ENCODE results near the gene S1PR3.

S1PR3 gene

GRCh38 chr9:88971131-88971960 is 19.9 kb upstream of the S1PR3 start:
- Histone ChIP-seq H3K79me2 (ENCODE audit: control insufficient read depth, insufficient read depth, low read length, poor library complexity) (no peaks in the 10 kb centered on the region), H2BK120ac (ENCODE audit: insufficient read depth, low read length, poor library complexity) (no peak overlapping the region), H3K9ac (ENCODE audit: low read length) (no peak overlapping the region), H3K9me3 (ENCODE audit: insufficient read depth, low read depth, low read length) (peaks cover 6% of the 10 kb centered on the region), H3K4me1 (ENCODE audit: control insufficient read depth in 1 of 2, insufficient read depth in 2 of 2, low read length in 2 of 2) (no peaks in the 10 kb centered on the region), H3K18ac (ENCODE audit: low read length) (no peak overlapping the region), H2BK12ac (ENCODE audit: low read length) (no peak overlapping the region), H2AK5ac (ENCODE audit: low read length) (no peak overlapping the region), H3K4me3 (ENCODE audit: low read depth, low read length) (no peak overlapping the region), H2BK5ac (ENCODE audit: low read depth, low read length, poor library complexity) (no peak overlapping the region), H3K36me3 (ENCODE audit: control insufficient read depth in 1 of 2, insufficient read depth in 2 of 2, low read length in 2 of 2) (no peaks in the 10 kb centered on the region), H4K8ac (ENCODE audit: low read depth, low read length) (no peak overlapping the region), H3K27me3 (ENCODE audit: insufficient read depth, low read length) (no peaks in the 10 kb centered on the region), H3K4ac (ENCODE audit: low read depth, low read length) (no peak overlapping the region), H3K14ac (ENCODE audit: low read length) (no peak overlapping the region), H4K12ac (ENCODE audit: low read depth, low read length) (no peak overlapping the region), H3K79me1 (ENCODE audit: low read length) (no peaks in the 10 kb centered on the region), H3K23ac (ENCODE audit: low read length) (no peak overlapping the region), H3K27ac (ENCODE audit: low read depth, low read length) (no peak overlapping the region), H3K4me2 (ENCODE audit: low read length) (no peak overlapping the region), H4K91ac (ENCODE audit: low read depth, low read length) (no peak overlapping the region), H2AFZ (ENCODE audit: insufficient read depth, low read length, poor library complexity) (no peak overlapping the region)
- no CpG with 5 or more reads among the region's 23 CpGs for WGBS (ENCODE audit: extremely low coverage, insufficient coverage, insufficient read length)
- no peak for DNase-seq

GRCh38 chr9:88972401-88972800 is 18.9 kb upstream of the S1PR3 start:
- Histone ChIP-seq H2BK120ac (ENCODE audit: insufficient read depth, low read length, poor library complexity) (no peak overlapping the region), H2BK5ac (ENCODE audit: low read depth, low read length, poor library complexity) (no peak overlapping the region), H3K27me3 (ENCODE audit: insufficient read depth, low read length) (no peaks in the 10 kb centered on the region), H2AFZ (ENCODE audit: insufficient read depth, low read length, poor library complexity) (no peak overlapping the region), H3K14ac (ENCODE audit: low read length) (no peak overlapping the region), H4K8ac (ENCODE audit: low read depth, low read length) (no peak overlapping the region), H2BK12ac (ENCODE audit: low read length) (no peak overlapping the region), H4K91ac (ENCODE audit: low read depth, low read length) (no peak overlapping the region), H2AK5ac (ENCODE audit: low read length) (no peak overlapping the region), H3K4me1 (ENCODE audit: control insufficient read depth in 1 of 2, insufficient read depth in 2 of 2, low read length in 2 of 2) (no peaks in the 10 kb centered on the region), H3K23ac (ENCODE audit: low read length) (no peak overlapping the region), H3K4me3 (ENCODE audit: low read depth, low read length) (no peak overlapping the region), H3K27ac (ENCODE audit: low read depth, low read length) (no peak overlapping the region), H3K79me1 (ENCODE audit: low read length) (no peaks in the 10 kb centered on the region), H3K79me2 (ENCODE audit: control insufficient read depth, insufficient read depth, low read length, poor library complexity) (no peaks in the 10 kb centered on the region), H3K9ac (ENCODE audit: low read length) (no peak overlapping the region), H3K4ac (ENCODE audit: low read depth, low read length) (no peak overlapping the region), H3K18ac (ENCODE audit: low read length) (no peak overlapping the region), H3K4me2 (ENCODE audit: low read length) (no peak overlapping the region), H3K36me3 (ENCODE audit: control insufficient read depth in 1 of 2, insufficient read depth in 2 of 2, low read length in 2 of 2) (no peaks in the 10 kb centered on the region), H3K9me3 (ENCODE audit: insufficient read depth, low read depth, low read length) (peaks cover 6% of the 10 kb centered on the region), H4K12ac (ENCODE audit: low read depth, low read length) (no peak overlapping the region)
- DNase-seq = no peak
- no CpG with 5 or more reads among the region's 4 CpGs for WGBS (ENCODE audit: extremely low coverage, insufficient coverage, insufficient read length)

- H2AFZ ChIP-seq (ENCODE audit: insufficient read depth, low read length, poor library complexity) = no peak overlapping the region
- peak overlapping the region; percentile 47 for H3K4me3 ChIP-seq (ENCODE audit: low read depth, low read length)
- H2BK120ac ChIP-seq (ENCODE audit: insufficient read depth, low read length, poor library complexity) = no peak overlapping the region
- no peak overlapping the region for H4K91ac ChIP-seq (ENCODE audit: low read depth, low read length)
- H3K4me2 ChIP-seq (ENCODE audit: low read length) = no peak overlapping the region
- no peak overlapping the region for H4K8ac ChIP-seq (ENCODE audit: low read depth, low read length)
- WGBS (ENCODE audit: extremely low coverage, insufficient coverage, insufficient read length) = no CpG with 5 or more reads among the region's 12 CpGs
- no peaks in the 10 kb centered on the region for H3K79me1 ChIP-seq (ENCODE audit: low read length)
- no peak overlapping the region for H4K12ac ChIP-seq (ENCODE audit: low read depth, low read length)
- no peak for DNase-seq
- H3K27me3 ChIP-seq (ENCODE audit: insufficient read depth, low read length) = no peaks in the 10 kb centered on the region
- peaks cover 6% of the 10 kb centered on the region for H3K9me3 ChIP-seq (ENCODE audit: insufficient read depth, low read depth, low read length)
- no peak overlapping the region for H3K27ac ChIP-seq (ENCODE audit: low read depth, low read length)
- peak overlapping the region; percentile 23 for H3K23ac ChIP-seq (ENCODE audit: low read length)
- H3K18ac ChIP-seq (ENCODE audit: low read length) = no peak overlapping the region
- H3K79me2 ChIP-seq (ENCODE audit: control insufficient read depth, insufficient read depth, low read length, poor library complexity) = no peaks in the 10 kb centered on the region
- no peak overlapping the region for H3K4ac ChIP-seq (ENCODE audit: low read depth, low read length)
- H3K9ac ChIP-seq (ENCODE audit: low read length) = no peak overlapping the region
- H2BK12ac ChIP-seq (ENCODE audit: low read length) = no peak overlapping the region
- no peak overlapping the region for H2BK5ac ChIP-seq (ENCODE audit: low read depth, low read length, poor library complexity)
- H3K4me1 ChIP-seq (ENCODE audit: control insufficient read depth in 1 of 2, insufficient read depth in 2 of 2, low read length in 2 of 2) = no peaks in the 10 kb centered on the region
- H3K36me3 ChIP-seq (ENCODE audit: control insufficient read depth in 1 of 2, insufficient read depth in 2 of 2, low read length in 2 of 2) = no peaks in the 10 kb centered on the region
- no peak overlapping the region for H3K14ac ChIP-seq (ENCODE audit: low read length)
- H2AK5ac ChIP-seq (ENCODE audit: low read length) = no peak overlapping the region
These were observed 17.8 kb upstream of the S1PR3 start for GRCh38 chr9:88973281-88974045.

- H4K8ac ChIP-seq (ENCODE audit: low read depth, low read length) = no peak overlapping the region
- H3K14ac ChIP-seq (ENCODE audit: low read length) = no peak overlapping the region
- no peaks in the 10 kb centered on the region for H3K79me1 ChIP-seq (ENCODE audit: low read length)
- H2BK120ac ChIP-seq (ENCODE audit: insufficient read depth, low read length, poor library complexity) = no peak overlapping the region
- H3K9me3 ChIP-seq (ENCODE audit: insufficient read depth, low read depth, low read length) = peaks cover 6% of the 10 kb centered on the region
- no peaks in the 10 kb centered on the region for H3K27me3 ChIP-seq (ENCODE audit: insufficient read depth, low read length)
- no peaks in the 10 kb centered on the region for H3K36me3 ChIP-seq (ENCODE audit: control insufficient read depth in 1 of 2, insufficient read depth in 2 of 2, low read length in 2 of 2)
- no peak overlapping the region for H3K4ac ChIP-seq (ENCODE audit: low read depth, low read length)
- H3K27ac ChIP-seq (ENCODE audit: low read depth, low read length) = no peak overlapping the region
- no peak overlapping the region for H3K9ac ChIP-seq (ENCODE audit: low read length)
- H3K4me3 ChIP-seq (ENCODE audit: low read depth, low read length) = no peak overlapping the region
- no peak overlapping the region for H2AK5ac ChIP-seq (ENCODE audit: low read length)
- H3K4me2 ChIP-seq (ENCODE audit: low read length) = no peak overlapping the region
- WGBS (ENCODE audit: extremely low coverage, insufficient coverage, insufficient read length) = no CpG with 5 or more reads among the region's 7 CpGs
- no peak overlapping the region for H4K12ac ChIP-seq (ENCODE audit: low read depth, low read length)
- no peaks in the 10 kb centered on the region for H3K79me2 ChIP-seq (ENCODE audit: control insufficient read depth, insufficient read depth, low read length, poor library complexity)
- no peak overlapping the region for H2BK12ac ChIP-seq (ENCODE audit: low read length)
- H3K18ac ChIP-seq (ENCODE audit: low read length) = no peak overlapping the region
- H2BK5ac ChIP-seq (ENCODE audit: low read depth, low read length, poor library complexity) = no peak overlapping the region
- H4K91ac ChIP-seq (ENCODE audit: low read depth, low read length) = no peak overlapping the region
- no peak for DNase-seq
- no peak overlapping the region for H2AFZ ChIP-seq (ENCODE audit: insufficient read depth, low read length, poor library complexity)
- H3K23ac ChIP-seq (ENCODE audit: low read length) = no peak overlapping the region
- H3K4me1 ChIP-seq (ENCODE audit: control insufficient read depth in 1 of 2, insufficient read depth in 2 of 2, low read length in 2 of 2) = no peaks in the 10 kb centered on the region
These were observed 16.6 kb upstream of the S1PR3 start for GRCh38 chr9:88974641-88975040.

Measured in trophoblast cell (in vitro differentiated cells and primary cell).